DMS 273 (cell line): ENCODE data around the gene HBEGF.
A peak's percentile ranks its signal among the peaks of the same experiment; 100 is the strongest.
"Not testable (repeated sequence)": the region's sequence is repeated elsewhere in the genome, so short reads cannot be mapped to it uniquely, and the experiment has no call there.

ENCODE experiments used
- DNase-seq: peaks from one replicate; lab custom pipeline; 2025; ENCODE audit not compliant: unreplicated experiment; lab: John Stamatoyannopoulos, UW

HBEGF gene

GRCh38 chr5:140361901-140362300, 15.5 kb upstream of the HBEGF start:
- DNase-seq: no peak

GRCh38 chr5:140360681-140361479, 14.5 kb upstream of the HBEGF start:
- no peak for DNase-seq

GRCh38 chr5:140360101-140360500, 13.7 kb upstream of the HBEGF start, which contains the start of gene SLC4A9:
Gene SLC4A9 (plus strand): TSS chr5:140360194. CDS start chr5:140360237, 43 bp downstream.
- no peak for DNase-seq

- DNase-seq: peak; percentile 78
These were observed 12.4 kb upstream of the HBEGF start for GRCh38 chr5:140358738-140359310.

- DNase-seq: peak; percentile 93
These were observed 11.3 kb upstream of the HBEGF start for GRCh38 chr5:140357726-140358093.

- DNase-seq: no peak
These were observed 10.7 kb upstream of the HBEGF start for GRCh38 chr5:140356853-140357725.

GRCh38 chr5:140355546-140355945, 9.1 kb upstream of the HBEGF start:
- no peak for DNase-seq

- peak; percentile 88 for DNase-seq
These were observed 5.4 kb upstream of the HBEGF start for GRCh38 chr5:140351609-140352334.

GRCh38 chr5:140349244-140349643, 2.8 kb upstream of the HBEGF start:
- no peak for DNase-seq

GRCh38 chr5:140348104-140348503, 1.7 kb upstream of the HBEGF start:
- no peak for DNase-seq

GRCh38 chr5:140347360-140347759, 957 bp upstream of the HBEGF start:
- DNase-seq: no peak

GRCh38 chr5:140345919-140346347, 470 bp downstream of the HBEGF start:
- peak; percentile 72 for DNase-seq

GRCh38 chr5:140344683-140345423, 1.6 kb downstream of the HBEGF start:
- no peak for DNase-seq

- not testable (repeated sequence) for DNase-seq
These were observed 2.6 kb downstream of the HBEGF start for GRCh38 chr5:140343849-140344248.

- no peak for DNase-seq
These were observed 3.5 kb downstream of the HBEGF start for GRCh38 chr5:140342896-140343295.

- no peak for DNase-seq
These were observed 4.1 kb downstream of the HBEGF start for GRCh38 chr5:140342287-140342686.

- no peak for DNase-seq
These were observed 4.8 kb downstream of the HBEGF start for GRCh38 chr5:140341591-140341990.

GRCh38 chr5:140340605-140341121, 5.7 kb downstream of the HBEGF start:
- DNase-seq: no peak

- no peak for DNase-seq
These were observed 6.8 kb downstream of the HBEGF start for GRCh38 chr5:140339636-140340035.

- DNase-seq: no peak
These were observed 7.5 kb downstream of the HBEGF start for GRCh38 chr5:140338908-140339307.
